ENCODE results near the gene RPL37A.
"Not testable (repeated sequence)": the region's sequence is repeated elsewhere in the genome, so short reads cannot be mapped to it uniquely, and the experiment has no call there.

DNA sequence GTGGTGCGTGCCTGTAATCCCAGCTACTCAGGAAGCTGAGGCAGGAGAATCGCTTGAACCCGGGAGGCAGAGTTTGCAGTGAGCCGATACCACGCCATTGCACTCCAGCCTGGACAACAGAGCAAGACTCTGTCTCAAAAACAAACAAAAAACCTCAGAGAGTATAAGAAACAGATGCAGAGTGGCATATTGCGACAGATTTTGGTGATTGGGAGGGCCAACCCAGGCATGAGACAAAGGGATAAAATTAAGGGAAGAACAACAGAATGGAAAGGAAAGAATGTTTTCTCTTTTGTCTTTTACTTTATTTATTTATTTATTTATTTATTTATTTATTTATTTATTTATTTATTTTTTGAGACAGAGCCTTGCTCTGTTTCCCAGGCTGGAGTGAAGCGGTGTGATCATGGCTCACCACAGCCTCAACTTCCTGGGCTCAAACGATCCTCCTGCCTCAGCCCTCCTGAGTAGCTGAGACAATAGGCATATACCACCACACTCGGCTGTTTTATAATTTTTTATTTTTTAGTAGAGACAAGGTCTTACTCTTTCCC is 20.0 kb downstream of the RPL37A start:
- TF ChIP-seq POLR2A (IDR thresholded peaks at IDR 0.05; ENCODE audit: low read depth, low read length); TAF1 (IDR thresholded peaks at IDR 0.05; ENCODE audit: borderline replicate concordance, low read depth, low read length); POLR2AphosphoS5 (IDR thresholded peaks at IDR 0.05; ENCODE audit: low read depth, low read length): not testable (repeated sequence)
